Measurements from ENCODE around the gene ATP5F1E. TPM values are rescaled to one million over a fixed set of nuclear protein-coding genes. Genes with fewer than 3 reads are reported as not detected.

ATP5F1E gene
- total RNA-seq, 1 donor from 2014 or later, result 81.8 TPM

- no peak for DNase-seq (ENCODE audit: extremely low spot score, unreplicated experiment)
- peak overlapping the region; percentile 75 for H3K27ac Mint-ChIP-seq
- no peak for TF ChIP-seq CTCF (conservative IDR thresholded peaks at IDR 0.05)
- peaks cover 18% of the 10 kb centered on the region for H3K4me1 Mint-ChIP-seq (ENCODE audit: unreplicated experiment)
- peaks cover 4% of the 10 kb centered on the region for H3K27me3 Mint-ChIP-seq
- H3K9me3 Mint-ChIP-seq, result peaks cover 3% of the 10 kb centered on the region
- H3K4me3 Mint-ChIP-seq, result no peak overlapping the region
- H3K36me3 Mint-ChIP-seq, result no peaks in the 10 kb centered on the region
These were observed 16.5 kb upstream of the ATP5F1E start for GRCh38 chr20:59048681-59049030.

- peak overlapping the region; percentile 34 for H3K4me3 Mint-ChIP-seq
- peaks cover 22% of the 10 kb centered on the region for H3K4me1 Mint-ChIP-seq (ENCODE audit: unreplicated experiment)
- peak overlapping the region; percentile 75 for H3K27ac Mint-ChIP-seq
- H3K9me3 Mint-ChIP-seq, result peaks cover 3% of the 10 kb centered on the region
- H3K27me3 Mint-ChIP-seq, result peaks cover 4% of the 10 kb centered on the region
- no peaks in the 10 kb centered on the region for H3K36me3 Mint-ChIP-seq
- TF ChIP-seq CTCF (conservative IDR thresholded peaks at IDR 0.05), result no peak
- no peak for DNase-seq (ENCODE audit: extremely low spot score, unreplicated experiment)
These were observed 16.0 kb upstream of the ATP5F1E start for GRCh38 chr20:59047938-59048680.

GRCh38 chr20:59046862-59047261 is 14.7 kb upstream of the ATP5F1E start:
- no peak overlapping the region for H3K4me3 Mint-ChIP-seq
- H3K27me3 Mint-ChIP-seq, result peaks cover 4% of the 10 kb centered on the region
- H3K36me3 Mint-ChIP-seq, result no peaks in the 10 kb centered on the region
- H3K4me1 Mint-ChIP-seq (ENCODE audit: unreplicated experiment), result peaks cover 20% of the 10 kb centered on the region
- H3K9me3 Mint-ChIP-seq, result peaks cover 3% of the 10 kb centered on the region
- no peak for DNase-seq (ENCODE audit: extremely low spot score, unreplicated experiment)
- no peak overlapping the region for H3K27ac Mint-ChIP-seq
- no peak for TF ChIP-seq CTCF (conservative IDR thresholded peaks at IDR 0.05)

- TF ChIP-seq CTCF (conservative IDR thresholded peaks at IDR 0.05), result no peak
- Mint-ChIP-seq H3K27me3 (peaks cover 4% of the 10 kb centered on the region), H3K9me3 (peaks cover 3% of the 10 kb centered on the region), H3K4me1 (ENCODE audit: unreplicated experiment) (peaks cover 30% of the 10 kb centered on the region), H3K4me3 (no peak overlapping the region), H3K36me3 (peaks cover 7% of the 10 kb centered on the region), H3K27ac (no peak overlapping the region)
- no peak for DNase-seq (ENCODE audit: extremely low spot score, unreplicated experiment)
These were observed 12.7 kb upstream of the ATP5F1E start for GRCh38 chr20:59044796-59045195.

- H3K27ac Mint-ChIP-seq, result no peak overlapping the region
- H3K36me3 Mint-ChIP-seq, result peaks cover 7% of the 10 kb centered on the region
- TF ChIP-seq CTCF (conservative IDR thresholded peaks at IDR 0.05), result no peak
- H3K4me1 Mint-ChIP-seq (ENCODE audit: unreplicated experiment), result peaks cover 31% of the 10 kb centered on the region
- no peak overlapping the region for H3K4me3 Mint-ChIP-seq
- peaks cover 3% of the 10 kb centered on the region for H3K9me3 Mint-ChIP-seq
- no peak for DNase-seq (ENCODE audit: extremely low spot score, unreplicated experiment)
- peaks cover 4% of the 10 kb centered on the region for H3K27me3 Mint-ChIP-seq
These were observed 12.2 kb upstream of the ATP5F1E start for GRCh38 chr20:59044295-59044694.

All from type B pancreatic cell (in vitro differentiated cells).